ENCODE results near the gene CDH18.
A peak's percentile ranks its signal among the peaks of the same experiment; 100 is the strongest.

The CDH18 gene

GRCh38 chr5:19564036-19564435 lies 424.0 kb downstream of the CDH18 start:
- DNase-seq: no peak

DNA sequence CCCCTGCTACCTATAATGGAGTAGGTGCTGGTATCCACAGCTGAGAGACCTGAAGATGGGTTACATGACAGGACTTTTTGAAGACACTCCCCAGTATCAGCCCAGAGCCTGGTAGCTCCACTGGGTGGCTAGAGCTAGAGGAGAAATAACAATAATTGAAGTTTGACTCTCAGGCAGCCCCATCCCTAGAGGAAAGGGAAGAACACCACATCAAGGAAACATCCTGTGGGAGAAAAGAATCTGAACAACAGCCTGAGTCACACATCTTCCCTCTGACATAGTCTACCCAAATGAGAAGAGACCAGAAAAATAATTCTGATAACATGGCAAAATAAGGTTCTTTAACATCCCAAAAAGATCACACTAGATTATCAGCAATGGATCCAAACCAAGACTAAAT lies 432.1 kb downstream of the CDH18 start:
- peak; percentile 30 for DNase-seq

- no peak for DNase-seq
These were observed 432.6 kb downstream of the CDH18 start for GRCh38 chr5:19555436-19555835.

- DNase-seq: no peak
These were observed 433.5 kb downstream of the CDH18 start for GRCh38 chr5:19554524-19554923.

DNA sequence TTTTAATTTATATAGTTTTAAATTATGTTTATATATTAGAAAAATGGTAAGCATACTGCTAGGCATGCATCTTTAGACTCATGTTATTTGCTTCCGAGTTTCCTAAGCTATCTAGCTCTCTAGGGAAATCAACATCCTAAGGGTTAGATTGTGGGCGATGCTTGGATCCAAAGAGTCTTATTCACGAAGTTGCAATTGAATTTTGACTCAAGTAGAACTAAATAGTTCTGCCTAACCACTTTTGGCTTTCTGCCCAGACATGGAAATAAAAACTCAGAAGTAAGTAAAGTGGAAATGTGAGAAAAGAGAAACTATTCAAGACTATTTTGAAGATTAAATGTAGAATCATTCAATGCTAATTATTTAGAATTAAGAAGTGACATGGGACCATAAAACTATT lies 440.4 kb downstream of the CDH18 start:
- DNase-seq: peak; percentile 87

DNA sequence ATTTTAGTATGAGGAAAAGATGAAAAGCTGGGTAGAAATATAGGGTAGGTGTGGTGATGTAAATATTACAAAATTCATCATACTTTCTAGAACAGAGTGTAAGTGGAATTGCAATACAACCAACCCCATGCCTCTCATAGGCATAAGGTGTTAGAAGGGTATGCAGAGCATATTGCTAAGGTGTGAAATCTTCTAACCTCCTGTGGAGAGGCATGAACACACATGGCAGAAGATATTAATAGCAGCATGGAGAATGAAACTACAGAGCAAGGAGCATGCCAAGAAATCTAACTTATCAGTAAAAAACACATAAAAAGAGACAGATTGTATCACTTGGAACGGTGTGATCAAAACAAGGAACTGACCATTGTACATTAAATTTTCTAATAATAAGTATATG lies 441.5 kb downstream of the CDH18 start:
- no peak for DNase-seq

GRCh38 chr5:19538607-19539006 lies 449.4 kb downstream of the CDH18 start:
- no peak for DNase-seq

- DNase-seq: peak; percentile 49
These were observed 451.6 kb downstream of the CDH18 start for GRCh38 chr5:19536387-19536786.

DNA sequence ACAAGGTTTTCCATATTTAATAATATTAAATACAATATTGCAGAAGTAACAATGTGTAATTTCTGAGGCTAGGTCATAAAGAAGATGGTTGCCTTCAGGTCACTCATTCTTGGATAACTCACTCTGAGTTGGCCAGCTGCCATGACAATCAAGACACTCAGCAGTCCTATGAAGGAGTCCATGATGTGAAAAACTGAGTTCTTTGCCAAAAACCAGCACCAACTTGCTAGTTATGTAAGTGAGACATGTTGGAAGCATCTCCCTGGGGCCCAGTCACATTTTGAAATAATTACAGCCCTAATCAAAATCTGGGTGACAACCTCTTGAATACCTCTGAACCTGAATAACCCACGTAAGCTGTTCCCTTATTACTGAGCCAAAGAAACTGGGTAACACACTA lies 453.2 kb downstream of the CDH18 start:
- DNase-seq: peak; percentile 57

DNA sequence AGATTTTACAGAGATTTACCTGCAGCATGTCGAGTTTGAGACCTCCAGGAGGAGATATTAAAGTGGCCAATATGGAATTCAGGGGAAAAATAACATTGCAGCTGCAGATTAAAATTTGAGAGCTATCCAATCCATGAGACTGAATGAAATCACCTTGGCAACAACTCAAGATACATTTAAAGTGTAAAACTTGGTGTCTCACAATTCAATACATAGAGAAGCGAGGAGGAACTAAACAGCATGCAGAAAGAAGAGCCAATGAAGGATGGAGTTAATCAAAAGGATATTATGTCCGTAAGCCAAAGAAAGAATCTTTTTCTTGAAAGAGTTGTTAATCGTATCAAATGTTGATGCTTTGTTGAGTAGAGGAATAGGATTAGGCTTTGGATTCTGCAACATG lies 455.1 kb downstream of the CDH18 start:
- DNase-seq: no peak

- DNase-seq: peak; percentile 29
These were observed 456.5 kb downstream of the CDH18 start for GRCh38 chr5:19531374-19531952.

DNA sequence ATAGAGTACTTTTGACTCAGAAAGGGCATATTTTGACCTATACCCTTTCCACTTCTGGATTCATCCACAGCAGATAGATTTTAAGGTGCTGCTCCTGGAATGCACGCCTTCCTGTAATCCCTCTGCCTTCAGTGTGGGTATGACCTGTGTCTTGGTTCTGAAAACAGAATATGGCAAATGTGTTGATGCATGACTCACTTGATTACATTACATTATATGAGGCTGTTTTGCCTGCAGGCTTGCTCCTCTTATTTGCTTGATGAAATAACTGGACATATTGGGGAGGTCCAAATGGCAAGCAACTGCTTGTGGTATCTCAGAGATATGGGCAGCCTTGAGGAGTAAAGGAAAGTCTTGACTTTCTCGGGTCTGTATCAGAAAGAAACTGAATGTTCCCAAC lies 468.6 kb downstream of the CDH18 start:
- DNase-seq: no peak

- DNase-seq: no peak
These were observed 489.1 kb downstream of the CDH18 start for GRCh38 chr5:19498852-19499251.

DNA sequence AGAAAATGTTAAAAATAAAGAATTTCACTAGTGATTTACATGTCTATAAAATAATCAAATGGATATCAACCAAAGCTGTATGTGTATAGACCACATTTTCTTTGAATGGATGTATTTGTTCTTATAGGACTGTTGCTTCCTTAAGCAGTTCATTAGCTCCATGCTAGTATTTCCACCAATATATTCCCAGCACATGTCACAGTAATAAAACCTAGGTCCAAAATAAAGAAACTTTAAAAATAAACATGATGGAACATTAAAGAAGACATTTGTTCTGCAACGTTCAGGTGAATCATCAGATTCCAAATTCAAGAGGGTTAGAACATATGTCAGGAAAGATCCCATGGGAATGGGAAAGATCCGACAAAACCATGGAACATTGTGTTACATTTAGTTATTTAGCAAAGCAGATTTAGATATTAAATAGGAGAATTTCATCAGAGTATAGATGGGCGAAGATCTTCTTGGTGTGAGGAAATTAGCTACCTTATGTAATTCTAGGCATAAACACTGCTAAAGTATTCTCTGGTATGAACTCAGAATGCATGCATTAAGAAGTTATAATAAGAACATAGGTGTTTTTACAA lies 490.7 kb downstream of the CDH18 start:
- DNase-seq: no peak

- peak; percentile 8 for DNase-seq
These were observed 491.9 kb downstream of the CDH18 start for GRCh38 chr5:19496056-19496455.

DNA sequence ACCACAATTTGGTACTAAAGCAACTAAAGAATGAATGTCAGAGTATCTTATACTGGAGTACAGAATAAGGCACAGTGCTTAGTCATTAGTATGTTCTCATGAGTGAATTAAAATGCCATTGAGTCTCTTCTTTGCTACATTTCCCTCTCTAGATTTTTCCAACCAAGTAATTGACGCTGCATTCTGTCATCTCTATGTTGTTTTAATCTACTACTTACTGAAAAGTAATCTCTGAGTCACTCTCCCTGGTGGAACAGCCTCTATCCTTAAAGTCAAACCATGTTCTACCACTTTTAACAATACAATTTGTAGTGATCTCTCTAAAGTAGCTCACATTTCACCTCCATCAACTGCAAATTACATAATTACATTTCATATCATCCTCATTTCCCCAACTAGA lies 495.1 kb downstream of the CDH18 start:
- no peak for DNase-seq

GRCh38 chr5:19488786-19489185 lies 499.2 kb downstream of the CDH18 start:
- no peak for DNase-seq

GRCh38 chr5:19487480-19487879 lies 500.5 kb downstream of the CDH18 start:
- DNase-seq: no peak

DNA sequence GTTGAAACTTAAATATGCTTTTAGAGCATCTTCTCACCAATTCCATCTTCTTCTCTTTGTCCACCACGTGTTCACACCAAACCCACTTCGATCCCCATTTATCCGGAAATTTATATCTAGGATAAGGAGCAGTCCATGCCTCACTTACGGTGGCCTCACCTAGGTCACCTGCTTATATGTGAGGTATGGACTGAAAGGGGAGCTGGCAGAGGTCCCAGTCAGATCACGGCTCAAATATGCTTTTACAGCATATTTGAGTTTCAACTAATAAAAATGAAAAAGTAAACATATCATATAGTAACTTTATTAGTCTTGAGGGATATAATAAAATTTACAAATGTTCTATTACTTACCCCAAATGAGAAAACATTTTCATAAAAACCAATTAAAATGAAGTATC lies 508.4 kb downstream of the CDH18 start:
- DNase-seq: no peak

DNA sequence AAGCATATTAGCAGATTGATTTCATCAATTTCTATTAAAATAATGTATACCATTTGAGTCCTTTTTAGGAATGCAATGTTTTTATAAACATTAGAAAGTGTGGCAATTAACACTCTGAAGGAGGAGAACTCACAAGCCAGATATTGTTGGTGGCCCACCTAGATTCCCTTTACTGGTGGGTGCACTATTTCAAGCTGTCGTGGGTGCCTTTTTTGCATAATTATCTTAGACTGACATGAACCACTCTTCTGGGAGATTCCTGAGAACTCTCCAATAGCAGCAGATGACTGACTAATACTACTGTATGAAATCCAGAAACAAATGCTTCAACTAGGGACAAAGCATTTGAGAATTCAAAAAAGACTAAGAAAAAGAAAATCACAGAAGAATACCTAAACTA lies 526.0 kb downstream of the CDH18 start:
- DNase-seq: no peak

- DNase-seq: no peak
These were observed 563.5 kb downstream of the CDH18 start for GRCh38 chr5:19424506-19424905.
